ENCODE data around the gene AGBL2. TPM values are rescaled to one million over a fixed set of nuclear protein-coding genes. Genes with fewer than 3 reads are reported as not detected.

Gene AGBL2
- total and polyA plus RNA-seq, 2 of the 8 experiments (the other 6 are each of a cell fraction or from before 2014, with no cell fraction given), result 2.1 to 6.5 TPM

- Histone ChIP-seq H2AFZ (ENCODE audit: low read length) (no peak overlapping the region), H4K5ac (ENCODE audit: insufficient read length, low read depth, low read length) (no peak overlapping the region), H2BK12ac (ENCODE audit: low read depth, low read length) (no peak overlapping the region), H3K4ac (replicated peaks; ENCODE audit: insufficient read length, low read depth, low read length) (no peak overlapping the region), H2AK5ac (ENCODE audit: low read depth, low read length) (no peak overlapping the region), H3K4me3 (ENCODE audit: extremely low read depth in 1 of 4, insufficient read depth in 2 of 4, low read depth in 3 of 4, low read length in 4 of 4) (no peak overlapping the region), H2BK15ac (ENCODE audit: low read length) (no peak overlapping the region), H3K79me1 (ENCODE audit: low read depth, low read length) (peaks cover 3% of the 10 kb centered on the region; the same call in 1 of the 2 replicates), H2BK120ac (replicated peaks; ENCODE audit: low read depth, low read length) (no peak overlapping the region), H3K23me2 (ENCODE audit: low read depth, low read length) (no peaks in the 10 kb centered on the region), H2BK20ac (ENCODE audit: low read length) (no peak overlapping the region), H3K23ac (ENCODE audit: insufficient read length) (no peak overlapping the region), H3K9me3 (ENCODE audit: insufficient read depth in 2 of 2, low read depth in 1 of 2, low read length in 1 of 2) (no peaks in the 10 kb centered on the region), H3K79me2 (ENCODE audit: control insufficient read depth in 1 of 2, insufficient read depth in 2 of 2, low read length in 2 of 2) (peaks cover 0 to 13% of the 10 kb centered on the region in 2 experiments; a peak in 2 of 4 replicates), H3K4me1 (replicated peaks in 1 of 4; ENCODE audit: control insufficient read depth in 3 of 4, insufficient read depth in 4 of 4, low read length in 3 of 4) (no peaks in the 10 kb centered on the region), H3K9ac (replicated peaks in 1 of 4; ENCODE audit: extremely low read depth in 1 of 4, low read depth in 3 of 4, low read length in 3 of 4) (no peak overlapping the region), H4K8ac (ENCODE audit: extremely low read depth, insufficient read depth, low read length) (no peak overlapping the region), H2BK5ac (ENCODE audit: low read depth, low read length) (no peak overlapping the region), H3K36me3 (ENCODE audit: control insufficient read depth in 2 of 4, insufficient read depth in 4 of 4, low read length in 3 of 4) (peaks cover 27 to 81% (median 54%) of the 10 kb centered on the region in 4 experiments), H3K18ac (ENCODE audit: extremely low read depth, low read length) (no peak overlapping the region), H4K20me1 (replicated peaks in 1 of 2; ENCODE audit: control insufficient read depth in 1 of 2, insufficient read depth in 2 of 2, low read length in 2 of 2) (peaks cover 0 to 6% of the 10 kb centered on the region in 2 experiments), H4K91ac (replicated peaks; ENCODE audit: insufficient read length, low read length) (no peak overlapping the region), H3K14ac (ENCODE audit: insufficient read length) (no peak overlapping the region), H3K27ac (ENCODE audit: low read depth, low read length) (no peak overlapping the region), H3K56ac (replicated peaks; ENCODE audit: insufficient read length, low read depth, low read length) (no peak overlapping the region), H3K27me3 (replicated peaks in 1 of 4; ENCODE audit: control insufficient read depth in 3 of 4, extremely low read depth in 1 of 4, insufficient read depth in 3 of 4, low read length in 3 of 4) (no peaks in the 10 kb centered on the region), H3K4me2 (ENCODE audit: insufficient read depth in 1 of 2, low read depth in 2 of 2, low read length in 2 of 2) (no peak overlapping the region)
- WGBS, 2 experiments (ENCODE audit: extremely low coverage in 1 of 2, insufficient coverage in 1 of 2, insufficient read length in 1 of 2, insufficient replicate concordance in 2 of 2, low coverage in 1 of 2, low lambda C conversion rate in 2 of 2, missing lambda C conversion rate in 1 of 2), result 96% methylated on average over 4 of the region's 4 CpGs; no CpG with 5 or more reads in 1 of the 2 experiments
- CTCF ChIA-PET (ENCODE audit: partially characterized antibody), result no interaction called here
- POLR2A ChIA-PET (ENCODE audit: partially characterized antibody), result interaction anchor here (0.6 to 1.6 kb wide), 4 partner anchors 9 to 41 kb away, joined by 3 to 7 read pairs (median 4); partner anchors contain the start of gene AGBL2
- no peak for FAIRE-seq
- no peak for DNase-seq (ENCODE audit: low read depth in 1 of 2, low spot score in 2 of 2)
- TF ChIP-seq YY1 (IDR thresholded peaks at IDR 0.05; ENCODE audit: low read depth, low read length), result no peak
- no peak for TF ChIP-seq TBP (IDR thresholded peaks at IDR 0.05; ENCODE audit: low read depth, low read length)
- TF ChIP-seq RFX5 (IDR thresholded peaks at IDR 0.05; ENCODE audit: borderline replicate concordance, low read depth, low read length), result no peak
- TF ChIP-seq CTBP2 (IDR thresholded peaks at IDR 0.05; ENCODE audit: borderline replicate concordance, insufficient read depth, insufficient read length, low read length), result no peak
- no peak for TF ChIP-seq SRF (IDR thresholded peaks at IDR 0.05; ENCODE audit: low read depth, low read length)
- no peak for TF ChIP-seq CEBPB (IDR thresholded peaks at IDR 0.05; ENCODE audit: low read depth, low read length)
- no peak for TF ChIP-seq TAF1 (IDR thresholded peaks at IDR 0.05; ENCODE audit: low read depth, low read length)
- no peak for TF ChIP-seq RAD21 (IDR thresholded peaks at IDR 0.05 in 1 of 2, conservative IDR thresholded peaks at IDR 0.05 in 1 of 2; ENCODE audit: low read depth in 2 of 2, low read length in 2 of 2)
- TF ChIP-seq ATF2 (IDR thresholded peaks at IDR 0.05; ENCODE audit: low read length), result no peak
- TF ChIP-seq RNF2 (IDR thresholded peaks at IDR 0.05; ENCODE audit: borderline replicate concordance, low read depth, low read length, missing control alignments, poor library complexity, severe bottlenecking), result no peak
- no peak for TF ChIP-seq NRF1 (IDR thresholded peaks at IDR 0.05; ENCODE audit: low read depth, low read length)
- no peak for TF ChIP-seq SP1 (IDR thresholded peaks at IDR 0.05; ENCODE audit: low read depth, low read length)
These were observed 41.0 kb upstream of the AGBL2 start for GRCh38 chr11:47756208-47756607.

Measured in H1 (cell line).